HEK293T (cell line): ENCODE measurements around the gene SCGB3A2.
"Not testable (repeated sequence)": the region's sequence is repeated elsewhere in the genome, so short reads cannot be mapped to it uniquely, and the experiment has no call there.

Experiments
- ARNT ChIP-seq: fragments of 450-650 bp; IDR thresholded peaks from 2 replicates; pipeline ENCODE4 v1.6.1; 2017; ENCODE audit warnings: mild to moderate bottlenecking
- BHLHE40 ChIP-seq: fragments of 450-650 bp; IDR thresholded peaks from 2 replicates; pipeline ENCODE4 v1.6.1; 2016; ENCODE audit warnings: mild to moderate bottlenecking, moderate library complexity, borderline replicate concordance
- ELF4 ChIP-seq: fragments of 450-650 bp; IDR thresholded peaks from 2 replicates; pipeline ENCODE4 v1.6.1; 2017; ENCODE audit warnings: antibody characterized with exemption
- FOXA1 ChIP-seq: fragments of 450-650 bp; IDR thresholded peaks from 2 replicates; pipeline ENCODE4 v1.6.1; 2016; ENCODE audit warnings: mild to moderate bottlenecking
- FOXK2 ChIP-seq: fragments of 450-650 bp; IDR thresholded peaks from 2 replicates; pipeline ENCODE4 v1.6.1; 2016; ENCODE audit warnings: mild to moderate bottlenecking
- FOXM1 ChIP-seq: fragments of 450-650 bp; IDR thresholded peaks from 2 replicates; pipeline ENCODE4 v1.6.1; 2017; ENCODE audit warnings: mild to moderate bottlenecking, borderline replicate concordance
- L3MBTL2 ChIP-seq: fragments of 450-650 bp; conservative IDR thresholded peaks from 2 replicates; pipeline ENCODE4 v1.6.1; 2016; ENCODE audit warnings: mild to moderate bottlenecking
- SP1 ChIP-seq: fragments of 450-650 bp; IDR thresholded peaks from 2 replicates; pipeline ENCODE4 v1.6.1; 2017
- SUZ12 ChIP-seq: fragments of 450-650 bp; IDR thresholded peaks from 2 replicates; pipeline ENCODE4 v1.6.1; 2016; ENCODE audit warnings: mild to moderate bottlenecking
- TARDBP ChIP-seq: fragments of 450-650 bp; IDR thresholded peaks from 2 replicates; pipeline ENCODE4 v1.6.1; 2016
- ZNF384 ChIP-seq: fragments of 450-650 bp; IDR thresholded peaks from 2 replicates; pipeline ENCODE4 v1.6.1; 2016
- TF ChIP-seq, protein P1 (sequence below): fragments of 450-650 bp; IDR thresholded peaks from 2 replicates; pipeline ENCODE4 v1.6.1; 2016

GRCh38 chr5:147872744-147873435 is 5.6 kb upstream of the SCGB3A2 start:
- not testable (repeated sequence) for TF ChIP-seq SUZ12, SP1, FOXK2, ARNT, FOXA1, FOXM1, BHLHE40, ELF4, TARDBP, L3MBTL2, ZNF384
- TF ChIP-seq, protein P1, sequence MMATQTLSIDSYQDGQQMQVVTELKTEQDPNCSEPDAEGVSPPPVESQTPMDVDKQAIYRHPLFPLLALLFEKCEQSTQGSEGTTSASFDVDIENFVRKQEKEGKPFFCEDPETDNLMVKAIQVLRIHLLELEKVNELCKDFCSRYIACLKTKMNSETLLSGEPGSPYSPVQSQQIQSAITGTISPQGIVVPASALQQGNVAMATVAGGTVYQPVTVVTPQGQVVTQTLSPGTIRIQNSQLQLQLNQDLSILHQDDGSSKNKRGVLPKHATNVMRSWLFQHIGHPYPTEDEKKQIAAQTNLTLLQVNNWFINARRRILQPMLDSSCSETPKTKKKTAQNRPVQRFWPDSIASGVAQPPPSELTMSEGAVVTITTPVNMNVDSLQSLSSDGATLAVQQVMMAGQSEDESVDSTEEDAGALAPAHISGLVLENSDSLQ: not testable (repeated sequence)
